Stimulated activated CD8-positive, alpha-beta memory T cell treated with anti-CD3 and anti-CD28 coated beads, Interleukin-2, amount 100 ng/mL, for 48 hours (primary cell): ENCODE data around the gene FOLR3.
"Not testable (repeated sequence)": the region's sequence is repeated elsewhere in the genome, so short reads cannot be mapped to it uniquely, and the experiment has no call there.

ENCODE experiments used
- DNase-seq, 2 donors: peaks; one replicate each; pipeline ENCODE4 v3.0.0-alpha.2; 2020; ENCODE audit warnings: low read depth in 2 of 2

Gene FOLR3

DNA sequence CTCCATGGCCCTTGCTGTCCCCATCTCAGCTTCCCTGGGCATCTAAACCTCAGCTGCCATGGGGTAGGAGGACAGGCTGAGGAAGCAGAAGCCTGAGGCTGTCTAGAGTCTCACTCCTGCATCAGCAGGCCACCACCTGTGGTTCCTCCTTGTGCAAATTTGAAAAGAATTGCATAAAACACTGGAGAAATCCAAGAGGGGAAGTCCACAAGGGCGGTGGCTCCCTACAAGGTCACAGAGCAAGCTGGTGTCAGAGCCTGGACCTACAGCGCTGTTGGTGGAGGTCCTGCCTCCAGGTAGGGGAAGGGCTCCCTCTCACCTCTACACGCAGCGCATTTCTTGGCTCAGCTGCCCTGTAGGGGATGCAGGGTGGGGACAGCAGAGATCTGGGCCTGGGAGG lies at the start of gene FOLR3:
TSS of gene FOLR3 (plus strand) at position 253 of the 400 bp plus-strand sequence. CDS start 228 bp downstream, outside the sequence.
- not testable (repeated sequence) for DNase-seq

DNA sequence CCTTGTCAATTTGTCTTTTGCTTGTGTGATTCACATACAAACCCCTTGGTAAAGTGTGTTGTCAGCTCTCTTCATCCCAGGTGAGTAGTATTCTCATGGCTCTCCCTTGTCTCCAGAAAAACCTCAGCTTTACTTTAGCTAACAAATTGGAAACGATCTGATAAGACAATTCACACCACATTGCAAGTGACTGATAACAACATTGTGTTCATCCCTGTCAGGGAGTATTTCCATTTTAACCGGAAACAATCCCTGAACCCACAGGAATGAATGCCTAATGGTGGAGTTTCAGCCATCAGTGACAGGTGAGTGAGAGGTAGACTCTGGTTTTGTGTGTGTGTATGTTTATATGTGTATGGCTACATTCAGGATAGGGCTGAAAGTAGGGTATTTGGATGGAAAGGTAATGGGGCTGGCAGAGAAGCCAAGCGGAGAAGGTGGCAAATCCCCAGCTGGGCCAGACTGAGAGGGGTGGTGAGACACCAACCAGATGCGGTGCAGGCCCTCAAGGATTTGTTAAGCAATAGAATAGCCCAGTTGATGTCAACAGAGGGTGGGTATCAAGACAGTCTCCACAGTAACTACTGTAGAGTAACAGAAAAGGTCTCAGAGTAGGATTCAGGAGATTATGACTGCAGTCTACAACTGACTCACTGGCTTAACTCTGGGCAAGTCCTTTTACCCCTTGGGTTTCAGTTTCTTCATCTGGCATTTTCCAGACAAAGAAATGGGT lies 47.3 kb upstream of the FOLR3 start:
- DNase-seq, result no peak

DNA sequence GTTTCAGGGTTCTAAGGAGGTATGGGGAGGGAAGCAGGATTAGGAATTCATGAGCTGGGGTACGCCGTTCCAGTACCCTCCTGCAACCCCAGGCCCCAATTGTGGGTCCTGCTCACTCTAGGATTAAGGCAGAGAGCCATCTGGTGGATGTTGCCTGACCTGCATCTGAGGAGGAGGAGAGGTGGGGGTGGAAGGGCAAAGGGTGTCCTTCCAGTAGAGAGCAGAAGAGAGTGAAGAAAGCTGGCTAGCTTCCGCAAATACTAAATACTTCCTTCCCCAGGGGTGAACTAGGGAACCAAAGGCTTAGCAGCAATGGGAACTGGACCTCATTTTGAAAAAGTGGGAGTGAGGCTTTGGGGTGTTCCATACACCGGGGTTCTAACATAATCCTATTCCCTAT lies 44.2 kb upstream of the FOLR3 start:
- peak in 1 of 2 donors; percentile 38 for DNase-seq

DNA sequence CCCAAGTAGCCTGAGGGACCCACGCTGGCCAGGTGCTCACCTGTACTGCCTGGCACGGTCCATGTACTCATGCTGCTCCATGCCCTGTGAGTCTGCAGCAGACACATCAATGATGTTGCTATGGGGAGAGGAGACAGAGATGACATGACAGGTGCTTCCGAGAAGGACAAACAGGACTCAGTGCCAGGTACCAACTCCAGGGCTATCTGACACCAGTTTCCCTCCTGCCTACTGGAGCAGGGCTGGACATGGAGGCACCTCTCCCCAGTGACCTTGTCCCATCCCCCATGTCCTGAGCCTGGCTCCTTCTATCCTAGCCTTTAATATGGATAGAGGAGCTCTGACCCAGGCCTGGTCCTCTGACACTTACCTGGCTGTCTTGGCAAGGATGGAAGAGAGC lies 36.8 kb upstream of the FOLR3 start:
- DNase-seq, result no peak

DNA sequence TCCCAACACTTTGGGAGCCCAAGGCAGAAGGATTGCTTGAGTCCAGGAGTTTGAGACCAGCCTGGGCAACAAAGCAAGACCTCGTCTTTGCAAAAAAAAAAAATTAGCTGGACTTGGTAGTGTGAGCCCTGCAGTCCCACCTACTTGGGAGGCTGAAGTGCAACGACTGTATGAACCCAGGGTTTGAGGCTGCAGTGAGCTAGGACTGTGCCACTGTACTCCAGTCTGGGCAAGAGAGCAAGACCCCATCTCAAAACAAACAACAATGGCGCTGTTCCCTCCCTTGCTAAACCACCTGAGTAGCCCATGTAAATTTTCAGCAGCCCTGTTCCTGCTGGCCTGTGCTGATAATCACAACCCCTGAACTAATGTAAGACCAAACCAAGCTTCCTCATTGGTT lies 35.5 kb upstream of the FOLR3 start:
- no peak for DNase-seq

DNA sequence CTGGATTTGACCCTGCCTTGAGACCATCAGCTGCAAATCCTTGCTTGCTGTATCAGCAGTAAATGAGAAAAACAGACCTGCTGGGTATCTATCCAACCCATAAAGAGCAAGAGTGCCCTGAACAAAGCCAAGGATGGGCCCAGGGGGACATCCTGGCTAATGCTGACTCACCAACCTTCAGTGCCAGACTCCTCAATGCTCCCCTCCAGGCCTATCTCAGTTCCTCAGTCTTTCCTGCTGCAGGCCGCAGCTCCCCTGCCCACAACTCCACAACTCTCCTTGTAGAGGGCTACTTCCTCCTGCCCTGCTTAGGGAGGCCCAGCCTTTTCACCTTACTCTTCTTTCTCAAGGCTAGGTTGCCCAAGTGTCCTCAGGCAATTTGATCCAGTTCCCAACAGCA lies 35.1 kb upstream of the FOLR3 start:
- no peak for DNase-seq

DNA sequence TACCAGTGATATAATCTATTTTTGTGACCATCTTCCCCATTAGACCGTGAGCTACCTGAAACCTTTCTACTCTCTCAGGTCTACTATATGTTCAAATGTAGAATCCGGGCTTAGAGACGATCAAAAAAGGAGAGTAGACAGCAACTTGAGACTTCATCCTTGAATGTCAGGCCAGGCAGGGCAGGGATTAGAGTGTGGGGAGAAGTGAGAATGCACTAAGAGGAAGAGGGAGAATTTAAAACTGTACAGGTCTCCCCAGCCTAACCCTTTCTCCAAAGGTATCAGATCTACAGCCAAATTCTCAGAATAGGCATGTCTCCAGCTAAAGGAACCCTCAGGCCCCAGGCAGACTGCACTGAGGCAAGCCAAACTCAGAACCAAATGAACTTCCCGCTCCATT lies 33.4 kb upstream of the FOLR3 start:
- DNase-seq, result no peak

DNA sequence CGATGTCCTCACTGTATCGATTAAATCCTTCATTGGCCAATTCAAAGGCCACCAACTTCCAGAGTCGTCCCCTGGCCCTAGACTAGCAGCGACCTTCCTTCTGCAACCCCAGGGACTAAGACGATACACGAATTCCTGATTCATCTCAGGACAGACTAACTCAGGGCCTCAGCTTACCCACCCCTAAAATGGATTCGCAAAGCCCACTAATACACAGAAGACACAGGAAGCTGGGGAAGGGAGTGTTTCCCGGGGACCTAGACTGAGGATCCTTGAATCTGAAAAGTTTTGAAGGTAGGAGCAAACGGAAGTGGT lies 32.9 kb upstream of the FOLR3 start:
- no peak for DNase-seq

DNA sequence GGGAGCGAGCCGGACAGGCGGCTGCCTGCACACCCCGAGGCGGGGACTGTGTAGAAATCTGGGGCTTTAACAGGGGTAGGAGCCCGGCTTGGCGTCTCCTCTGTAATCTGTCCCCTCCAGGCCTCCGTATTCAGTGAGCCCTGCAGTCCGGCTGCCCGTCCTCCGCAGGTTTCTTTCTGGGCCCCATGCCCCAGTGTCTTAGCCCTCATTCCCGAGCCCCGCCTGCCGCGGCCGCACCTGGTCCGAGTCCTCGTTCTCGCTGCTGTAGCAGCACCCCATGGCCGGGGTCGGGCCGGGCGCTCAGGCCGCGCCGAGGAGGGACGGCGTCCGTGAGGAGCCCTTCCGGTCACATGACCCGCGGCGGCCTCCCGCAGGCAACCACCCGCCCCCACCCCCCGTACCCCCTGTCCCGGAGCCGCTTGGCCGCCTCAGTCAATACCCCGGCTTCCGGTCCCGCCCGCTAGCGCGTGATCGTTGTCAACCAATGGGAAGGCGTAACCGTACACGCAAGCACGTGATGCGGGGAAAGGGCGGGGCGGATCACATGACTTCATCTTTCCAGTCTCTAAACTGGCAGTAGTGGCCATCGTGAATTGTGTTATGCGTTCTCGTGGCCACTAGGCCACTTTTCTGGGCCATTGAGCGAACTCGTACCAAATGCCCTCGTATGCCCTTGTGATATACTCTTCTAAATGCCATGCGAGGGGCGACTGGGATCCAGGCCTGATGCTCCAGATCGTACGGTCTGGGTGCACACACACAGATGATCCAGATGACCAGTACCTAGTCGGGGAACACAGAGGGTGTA lies 32.4 kb upstream of the FOLR3 start, which contains the start of gene LAMTOR1:
TSS of gene LAMTOR1 (minus strand) at position 352 of the 808 bp plus-strand sequence. CDS start at position 279, 73 bp downstream.
- DNase-seq, result peak; percentile 94 to 98

DNA sequence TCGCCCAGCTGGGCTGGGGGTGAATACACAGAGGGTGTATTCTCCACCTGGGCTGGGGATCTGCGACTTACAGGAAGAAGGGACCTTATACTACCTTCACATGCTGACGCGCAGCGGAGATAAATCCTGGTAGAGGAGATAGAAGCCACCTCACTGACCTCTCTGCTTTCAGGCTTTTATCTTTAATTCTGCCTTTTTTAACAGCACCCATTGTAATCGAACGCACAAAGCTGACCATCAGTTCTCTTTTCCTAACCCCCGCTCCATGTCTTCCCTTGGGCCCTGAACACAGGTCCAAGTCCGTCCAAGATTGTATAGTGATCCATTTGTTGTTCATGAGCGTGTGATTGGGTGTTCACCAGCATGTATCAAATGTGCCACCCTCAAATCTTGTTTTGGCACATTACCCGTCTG lies 31.8 kb upstream of the FOLR3 start:
- DNase-seq, result no peak

DNA sequence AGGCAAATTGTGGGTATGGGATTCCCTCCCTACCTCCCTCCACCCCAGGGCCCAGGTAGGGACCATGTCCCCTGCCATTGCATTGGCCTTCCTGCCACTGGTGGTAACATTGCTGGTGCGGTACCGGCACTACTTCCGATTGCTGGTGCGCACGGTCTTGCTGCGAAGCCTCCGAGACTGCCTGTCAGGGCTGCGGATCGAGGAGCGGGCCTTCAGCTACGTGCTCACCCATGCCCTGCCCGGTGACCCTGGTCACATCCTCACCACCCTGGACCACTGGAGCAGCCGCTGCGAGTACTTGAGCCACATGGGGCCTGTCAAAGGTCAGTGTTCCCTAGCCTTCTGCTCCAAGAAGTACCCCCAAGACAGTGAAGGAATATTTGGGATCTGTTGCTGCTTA lies 29.6 kb upstream of the FOLR3 start, which contains the start of gene TOMT:
TSS of gene TOMT (plus strand) at position 37 of the 400 bp plus-strand sequence. CDS start at position 65, 28 bp downstream.
- DNase-seq, result no peak

DNA sequence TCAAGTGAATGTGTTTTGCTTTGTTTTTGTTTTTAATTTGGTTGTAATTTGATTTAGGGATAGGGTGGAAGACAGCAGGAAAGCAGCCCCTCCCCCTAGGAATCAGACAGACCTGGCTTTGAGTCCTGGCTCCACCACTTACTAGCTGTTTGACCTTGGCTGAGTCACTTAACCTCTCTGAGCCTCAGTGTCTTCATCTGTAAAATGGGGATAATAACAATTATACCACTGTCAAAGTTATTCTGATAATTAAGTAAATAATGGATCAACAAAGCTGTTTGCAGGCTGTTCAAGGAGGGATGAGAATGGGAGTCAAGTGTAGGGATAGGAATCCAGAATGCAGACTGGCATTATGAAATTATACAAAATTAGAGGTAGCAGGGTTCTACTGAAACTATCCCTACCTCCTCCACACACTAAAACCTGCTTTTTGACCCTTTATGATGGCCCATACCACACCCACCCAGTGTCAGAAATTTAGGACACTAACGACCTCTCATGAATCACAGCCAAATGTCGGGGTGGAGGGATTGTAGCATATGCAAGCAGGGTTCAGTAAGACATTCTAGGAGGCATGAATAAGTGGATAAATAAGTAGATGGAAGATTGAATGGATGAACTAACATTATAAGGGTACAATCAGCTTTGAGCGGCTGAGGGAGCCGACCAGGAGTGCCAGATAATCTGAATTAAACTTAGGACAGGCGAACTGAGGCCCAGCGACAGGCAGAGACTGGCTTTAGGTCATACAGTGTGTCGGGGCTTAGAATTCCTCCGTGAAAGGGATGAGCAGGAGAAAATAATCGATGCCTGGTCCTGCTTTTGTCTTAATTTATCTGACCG lies 24.0 kb upstream of the FOLR3 start:
- no peak for DNase-seq

DNA sequence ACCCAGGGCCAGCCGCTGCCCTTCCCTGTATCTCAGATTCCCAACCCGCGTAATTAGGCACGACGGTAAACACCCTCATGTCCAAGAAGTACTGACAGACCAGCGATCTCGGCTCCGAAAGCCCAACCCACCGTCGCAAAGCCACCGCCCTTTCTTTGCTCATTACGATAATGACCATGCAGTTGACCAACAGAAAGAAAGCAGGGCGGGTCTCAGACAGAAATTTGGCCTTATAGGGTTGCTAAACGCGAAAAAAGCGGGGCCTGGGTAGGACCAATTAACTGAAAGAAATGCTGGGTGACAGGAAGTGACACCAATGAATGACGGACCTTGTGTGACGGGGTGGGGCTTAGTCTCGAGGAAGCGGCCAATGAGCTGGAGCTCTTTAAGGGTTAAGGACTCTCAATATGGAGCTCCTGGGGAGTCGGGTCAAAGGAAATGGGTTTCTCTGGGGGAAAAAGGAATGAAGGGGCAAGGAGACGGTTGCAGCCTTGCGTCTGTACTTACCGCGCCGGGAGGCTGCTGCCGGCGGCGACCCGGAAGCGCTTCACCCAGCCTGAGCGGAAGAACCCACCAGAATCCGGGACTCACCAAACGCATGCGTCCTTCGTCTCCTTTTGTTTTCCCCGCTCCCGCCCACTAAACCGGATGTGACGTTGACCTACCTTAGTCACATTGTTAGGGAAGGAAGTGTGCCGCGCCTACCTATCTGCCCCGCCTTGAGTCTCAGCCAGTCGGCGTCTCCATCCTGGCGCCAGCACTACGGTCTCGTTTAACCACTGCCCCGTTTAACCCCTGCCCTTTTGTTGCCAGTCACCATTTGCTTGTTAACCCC lies 23.2 kb upstream of the FOLR3 start, which contains the start of gene ANAPC15:
TSS of gene ANAPC15 (minus strand) at position 553 of the 835 bp plus-strand sequence. CDS start 1,419 bp downstream, outside the sequence.
- peak; percentile 91 to 99 for DNase-seq

DNA sequence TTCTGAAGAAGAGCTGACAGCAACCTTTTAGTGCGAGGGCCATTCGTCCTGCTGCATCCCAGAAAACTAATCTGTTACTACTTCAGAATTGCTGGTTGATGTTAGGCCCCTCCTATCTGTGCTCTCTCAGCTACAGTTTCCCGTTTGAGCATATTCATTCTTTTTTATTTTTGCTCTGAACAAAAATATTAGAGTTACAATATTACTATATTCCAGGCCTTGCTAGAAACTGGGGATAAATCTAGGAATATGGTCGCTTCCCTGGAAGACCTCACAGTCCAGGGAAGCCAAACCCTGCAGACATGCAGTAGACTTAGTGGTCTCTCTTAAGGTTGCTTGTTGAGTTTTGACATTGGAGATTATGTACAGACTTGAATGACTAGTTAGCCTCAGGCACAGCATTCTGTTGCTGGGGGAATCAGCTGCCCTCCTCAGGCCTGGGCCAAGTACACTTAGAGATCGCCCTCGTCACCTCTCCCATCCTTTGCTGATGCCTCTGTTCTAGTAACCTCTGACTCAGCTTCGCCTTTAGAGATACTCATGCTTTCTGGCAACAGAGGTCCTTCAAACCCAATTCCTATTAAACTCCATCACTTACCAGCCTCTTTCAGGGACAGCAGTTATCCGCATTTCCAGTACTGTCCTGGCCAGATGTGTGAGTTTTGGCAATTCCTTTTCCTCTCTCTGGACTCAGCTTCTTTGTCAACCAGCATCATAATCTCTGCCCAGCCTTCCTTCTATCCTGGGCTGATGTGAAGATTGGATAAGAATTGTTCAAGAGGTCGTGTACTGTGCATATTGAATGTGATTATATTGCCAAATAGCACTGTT lies 22.3 kb upstream of the FOLR3 start:
- no peak for DNase-seq

DNA sequence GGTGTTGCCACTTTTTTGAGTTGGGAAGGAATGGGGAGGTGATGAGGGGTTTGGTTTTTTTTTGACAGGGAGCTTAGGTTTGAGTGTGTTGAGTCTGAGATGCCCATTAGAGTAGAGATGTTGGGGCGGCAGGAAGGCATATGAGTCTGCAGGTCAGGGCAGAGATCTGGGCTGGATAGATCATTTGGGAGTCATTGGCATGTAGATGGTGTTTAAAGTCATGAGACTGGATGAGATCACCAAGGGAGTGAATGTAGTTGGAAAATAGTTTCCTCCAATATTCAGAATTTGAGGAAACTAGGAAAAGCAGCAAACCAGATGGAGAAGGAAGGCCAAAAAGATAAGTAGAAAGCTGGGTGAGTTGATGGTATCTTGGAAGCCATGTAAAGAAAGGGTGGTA lies 21.0 kb upstream of the FOLR3 start:
- DNase-seq, result no peak

DNA sequence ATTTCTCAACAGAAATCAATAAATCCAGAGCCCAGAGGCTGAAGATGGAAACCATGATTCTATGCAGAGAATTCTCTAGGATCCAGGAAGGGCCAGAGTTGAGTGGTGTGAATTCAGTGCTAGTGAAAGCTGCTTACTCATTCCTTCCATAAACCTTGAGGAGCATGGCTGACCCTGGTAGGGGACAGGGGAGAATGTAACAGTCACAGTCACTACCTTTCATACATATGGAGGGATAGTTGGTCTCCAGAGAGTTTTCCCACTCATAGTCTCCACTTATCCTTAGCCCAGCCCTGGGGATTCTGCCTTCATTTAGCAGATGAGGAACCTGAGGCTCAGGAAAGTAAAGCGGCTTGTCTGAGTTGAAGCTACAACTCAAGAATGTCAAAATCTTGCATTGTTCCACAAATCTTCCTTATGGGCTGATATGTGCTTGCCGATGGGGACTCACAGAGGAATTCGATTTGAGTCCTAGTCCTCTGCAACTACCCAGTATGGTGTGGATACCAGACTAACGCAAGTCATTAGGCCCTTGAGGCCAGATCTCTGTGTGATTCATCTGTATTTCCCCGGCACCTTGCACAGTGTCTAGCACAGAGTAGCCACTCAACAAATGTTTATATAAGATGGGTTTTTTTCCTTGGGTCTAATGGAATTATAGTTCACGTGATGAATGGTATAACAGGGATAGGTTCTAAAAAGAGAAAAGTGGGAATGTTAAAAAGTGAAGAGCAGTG lies 19.3 kb upstream of the FOLR3 start:
- DNase-seq, result no peak

DNA sequence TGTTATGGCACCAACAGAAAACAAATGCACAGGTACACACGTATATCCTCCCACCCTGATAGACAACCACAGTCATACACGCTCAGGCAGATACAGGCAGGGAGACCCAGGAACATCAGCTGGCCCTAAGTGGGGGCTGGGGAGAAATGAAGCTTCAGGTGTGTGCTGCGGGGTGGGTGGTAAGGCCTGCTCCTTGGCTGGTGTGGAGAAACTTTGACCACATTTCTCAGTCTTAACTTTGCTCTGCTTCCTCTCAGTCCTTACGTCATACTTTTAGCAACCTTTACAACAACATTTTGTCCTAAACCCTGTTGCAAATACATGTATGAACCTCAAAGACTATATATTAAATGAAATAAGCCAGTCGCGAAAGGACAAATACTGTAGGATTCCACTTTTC lies 16.3 kb upstream of the FOLR3 start:
- no peak for DNase-seq

DNA sequence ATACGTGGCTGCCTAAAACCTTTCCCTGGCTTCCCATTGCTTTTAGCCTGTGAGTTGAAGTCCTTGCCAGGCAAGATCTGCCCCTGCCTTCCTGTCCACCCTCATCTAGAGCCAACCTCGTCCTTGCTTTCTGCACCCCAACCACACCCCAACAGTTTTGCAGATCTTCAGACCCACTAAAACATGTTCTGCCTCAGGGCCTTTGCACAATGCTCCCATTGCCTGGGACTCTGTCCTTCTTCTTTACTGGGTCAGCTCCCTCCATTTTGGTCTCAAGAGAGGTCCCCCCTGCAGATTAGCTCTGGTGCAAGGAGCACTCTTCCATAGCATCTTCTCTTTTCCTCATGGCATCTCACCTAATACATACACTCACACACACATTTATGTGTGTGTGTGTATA lies 14.6 kb upstream of the FOLR3 start:
- no peak for DNase-seq

DNA sequence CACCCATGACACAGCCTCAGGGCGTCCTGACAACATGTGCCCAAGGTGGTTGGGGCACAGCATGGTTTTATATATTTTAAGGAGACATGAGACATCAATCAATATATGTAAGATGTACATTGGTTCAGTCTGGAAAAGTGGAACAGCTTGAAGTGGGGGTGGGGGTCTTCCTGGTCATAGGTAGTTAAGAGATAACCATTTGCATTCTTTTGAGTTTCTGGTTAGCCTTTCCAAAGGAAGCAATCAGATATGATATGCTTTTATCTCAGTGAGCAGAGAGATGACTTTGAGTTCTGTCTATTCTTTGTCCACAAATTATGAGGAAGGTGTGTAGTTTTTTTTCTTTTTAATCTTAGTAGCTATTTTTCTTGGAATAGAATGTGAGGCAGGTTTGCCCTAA lies 12.9 kb upstream of the FOLR3 start:
- no peak for DNase-seq
